Activated CD8-positive, alpha-beta memory T cell treated with anti-CD3 and anti-CD28 coated beads for 24 hours (primary cell): ENCODE data around the gene PLPP3.

ENCODE experiments used
- DNase-seq: peaks from one replicate; pipeline ENCODE4 v3.0.0-alpha.2; 2020

PLPP3 gene

DNA sequence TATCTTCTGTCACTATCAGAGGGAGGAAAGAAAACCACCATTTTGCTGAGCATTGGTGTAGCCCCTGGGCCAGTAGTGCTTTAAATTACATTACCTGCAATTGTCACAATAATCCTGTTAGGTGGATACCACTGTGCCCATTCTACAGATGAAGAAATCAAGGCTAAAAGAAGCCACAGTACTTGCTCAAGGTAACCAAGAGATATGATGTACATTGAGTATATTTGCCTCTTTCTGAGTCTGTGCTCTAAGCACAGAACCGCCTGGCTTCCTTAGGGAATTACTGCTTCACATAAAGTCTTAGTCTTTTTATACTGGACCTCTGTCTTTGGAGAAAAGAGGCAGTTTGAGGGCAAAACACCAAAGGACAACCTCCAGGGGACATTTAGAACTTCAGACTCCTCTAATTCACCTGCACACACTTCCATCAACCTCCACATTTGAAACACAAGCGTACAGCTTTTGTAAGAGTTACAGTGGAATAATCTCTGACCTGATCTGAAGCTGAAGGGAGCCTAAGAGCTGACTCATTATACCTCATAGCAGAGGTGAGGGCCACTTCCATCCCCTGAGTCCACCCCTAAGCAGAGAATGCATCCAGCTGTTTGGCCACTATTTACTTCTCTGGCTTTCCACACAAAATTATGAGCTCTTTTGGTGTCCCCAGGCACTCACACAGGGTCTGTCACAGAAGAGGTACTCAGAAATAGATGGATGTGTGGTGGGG is 61.8 kb downstream of the PLPP3 start:
- no peak for DNase-seq

DNA sequence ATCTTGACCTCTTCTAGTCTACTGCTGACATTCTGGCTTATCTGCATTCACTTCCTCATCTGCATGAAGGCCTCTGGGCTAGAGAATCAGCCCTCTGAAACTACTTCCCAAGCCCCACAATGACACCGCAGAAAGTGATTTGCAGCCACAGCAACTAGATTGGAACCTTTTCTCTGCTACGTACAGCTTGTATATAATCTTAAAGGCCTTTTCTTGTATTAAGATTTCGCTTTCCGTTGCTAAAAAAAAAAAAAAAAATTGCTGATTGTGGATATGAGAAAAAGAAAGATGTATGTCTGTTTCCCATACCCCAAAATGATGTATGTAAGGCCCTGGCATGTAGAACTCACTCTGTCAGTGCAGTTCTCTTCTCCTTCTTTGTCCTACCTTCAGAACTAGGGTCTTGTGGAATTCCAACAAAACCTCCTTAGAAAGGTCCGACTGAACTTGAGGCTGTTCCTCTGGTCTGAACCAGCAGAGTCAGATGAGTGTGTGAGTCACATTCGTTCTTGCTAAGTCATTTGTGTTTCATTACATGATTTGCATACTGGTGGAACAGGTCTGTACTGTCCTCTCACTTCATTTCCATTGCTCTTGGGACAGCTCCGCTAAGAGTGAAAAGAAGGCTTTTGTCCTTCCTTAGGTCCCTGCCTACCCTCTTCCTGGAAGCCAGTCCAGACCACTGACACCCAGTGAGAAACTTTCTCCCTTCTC is 62.7 kb downstream of the PLPP3 start:
- no peak for DNase-seq

DNA sequence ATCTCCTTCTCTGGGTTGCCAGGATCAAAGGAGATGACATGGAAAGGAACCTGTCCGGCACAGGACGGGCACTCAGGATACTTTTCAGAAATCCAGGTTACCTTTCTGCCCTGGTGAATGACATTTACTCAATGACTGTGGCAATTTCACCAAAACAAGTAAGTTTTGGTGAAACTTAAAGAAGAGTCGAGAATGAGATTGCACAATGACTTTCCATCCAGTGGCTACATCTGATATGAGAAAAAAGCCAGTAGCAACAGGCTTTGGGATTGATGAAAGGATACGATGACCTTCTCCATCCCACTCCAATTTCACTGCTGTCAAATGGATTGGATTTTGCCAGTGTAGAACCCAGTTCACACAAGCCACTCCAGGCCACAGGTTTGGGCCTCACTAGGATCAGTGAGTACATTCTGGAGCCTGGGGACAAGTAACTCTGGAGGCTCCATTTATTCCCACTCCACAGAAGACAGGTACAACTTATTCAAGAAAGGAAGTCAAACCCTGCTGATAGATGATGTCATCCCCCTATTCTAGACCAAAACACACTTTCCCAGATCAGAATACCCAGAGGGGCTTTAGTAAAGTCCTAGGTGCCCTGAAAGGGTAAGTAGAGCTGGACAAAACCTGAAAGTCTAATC is 63.3 kb downstream of the PLPP3 start:
- no peak for DNase-seq

DNA sequence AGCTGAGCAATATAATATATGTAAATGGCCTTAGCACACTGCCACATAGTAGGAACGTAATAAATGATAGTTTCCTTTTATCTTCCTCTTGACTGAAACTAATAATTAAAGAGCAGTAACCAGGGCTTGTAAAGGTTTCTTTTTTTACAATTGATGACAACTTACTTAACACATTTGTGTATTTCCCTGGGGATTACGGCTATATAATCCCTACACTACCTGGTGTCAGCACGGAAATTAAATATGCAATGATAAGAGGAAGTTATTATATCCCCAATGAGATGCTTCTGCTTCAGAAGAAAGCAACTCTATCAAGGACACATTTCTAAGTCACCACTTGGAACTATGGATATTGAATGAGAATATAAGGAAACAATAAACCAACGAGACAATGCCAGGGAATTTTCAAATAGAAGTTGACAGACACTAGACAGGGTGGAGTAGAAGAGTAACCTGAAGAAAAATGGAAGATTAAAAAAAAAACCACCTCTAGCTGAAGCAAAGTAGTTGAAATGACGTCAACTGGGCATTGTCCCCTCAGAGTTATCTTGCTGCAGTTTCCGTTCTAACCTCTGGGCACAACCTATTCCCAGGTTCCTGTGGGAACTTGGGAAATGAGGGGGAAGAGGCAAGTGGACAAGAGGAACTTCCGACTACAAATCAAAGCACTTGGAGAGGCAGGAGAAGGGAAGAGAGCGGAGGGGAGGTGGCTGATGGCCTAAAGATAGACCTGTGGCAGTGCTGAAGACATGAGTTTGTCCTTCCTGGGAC is 66.5 kb downstream of the PLPP3 start:
- no peak for DNase-seq

DNA sequence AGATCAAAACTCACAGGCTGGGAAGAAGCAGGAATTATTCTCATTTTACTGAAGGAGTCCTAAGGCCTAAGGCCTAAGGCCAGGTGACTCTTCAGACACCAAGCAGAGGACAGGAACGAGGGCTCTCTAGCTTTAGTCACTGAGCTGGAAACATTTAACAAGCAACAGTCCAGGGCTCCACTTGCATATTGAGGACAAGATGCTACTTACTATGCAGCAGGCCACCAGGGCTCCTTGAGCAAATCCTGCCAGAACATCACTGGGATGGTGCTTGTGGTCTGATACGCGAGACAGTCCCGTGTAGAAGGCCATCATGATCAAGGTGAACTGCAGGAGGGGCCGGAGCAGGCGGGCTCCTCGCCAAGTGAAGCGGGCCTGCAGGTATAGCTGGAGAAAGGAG is 67.6 kb downstream of the PLPP3 start:
- no peak for DNase-seq

DNA sequence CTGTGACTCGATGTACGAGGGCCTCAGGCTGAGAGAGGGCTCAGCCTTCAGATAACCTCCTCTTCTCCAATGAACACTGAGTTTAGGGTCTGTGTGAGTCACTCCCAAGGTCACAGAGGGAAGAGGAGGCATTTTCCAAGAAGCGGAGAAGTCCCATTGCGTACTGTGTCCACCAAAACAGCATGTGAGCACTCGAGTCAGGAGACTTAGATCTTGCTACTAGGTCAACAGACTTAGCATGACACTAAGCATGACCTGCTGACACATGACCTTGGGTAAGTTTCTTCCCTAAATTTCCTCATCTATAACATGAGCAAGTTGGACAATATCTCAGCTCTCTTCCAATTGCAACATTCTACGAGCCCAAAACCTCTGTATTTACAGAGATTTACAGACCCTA is 68.0 kb downstream of the PLPP3 start:
- no peak for DNase-seq

DNA sequence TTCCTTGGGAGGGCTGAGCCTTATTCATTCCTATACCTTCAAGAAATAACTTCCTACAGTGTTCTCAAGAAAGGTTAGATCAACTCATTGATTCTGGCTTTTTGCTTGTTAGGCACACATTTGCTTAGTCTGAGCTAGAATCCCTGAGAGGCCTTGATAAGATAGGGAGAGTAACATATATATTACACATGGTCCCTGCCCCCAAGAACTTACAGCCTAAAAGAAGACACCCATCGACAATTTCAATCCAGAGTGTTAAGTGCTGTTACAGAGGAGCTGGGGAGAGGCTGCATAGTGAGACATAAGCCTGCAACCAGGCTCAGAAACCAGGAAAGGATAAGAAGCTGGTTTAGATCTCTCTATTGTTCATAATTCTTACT is 68.7 kb downstream of the PLPP3 start:
- DNase-seq, result no peak

DNA sequence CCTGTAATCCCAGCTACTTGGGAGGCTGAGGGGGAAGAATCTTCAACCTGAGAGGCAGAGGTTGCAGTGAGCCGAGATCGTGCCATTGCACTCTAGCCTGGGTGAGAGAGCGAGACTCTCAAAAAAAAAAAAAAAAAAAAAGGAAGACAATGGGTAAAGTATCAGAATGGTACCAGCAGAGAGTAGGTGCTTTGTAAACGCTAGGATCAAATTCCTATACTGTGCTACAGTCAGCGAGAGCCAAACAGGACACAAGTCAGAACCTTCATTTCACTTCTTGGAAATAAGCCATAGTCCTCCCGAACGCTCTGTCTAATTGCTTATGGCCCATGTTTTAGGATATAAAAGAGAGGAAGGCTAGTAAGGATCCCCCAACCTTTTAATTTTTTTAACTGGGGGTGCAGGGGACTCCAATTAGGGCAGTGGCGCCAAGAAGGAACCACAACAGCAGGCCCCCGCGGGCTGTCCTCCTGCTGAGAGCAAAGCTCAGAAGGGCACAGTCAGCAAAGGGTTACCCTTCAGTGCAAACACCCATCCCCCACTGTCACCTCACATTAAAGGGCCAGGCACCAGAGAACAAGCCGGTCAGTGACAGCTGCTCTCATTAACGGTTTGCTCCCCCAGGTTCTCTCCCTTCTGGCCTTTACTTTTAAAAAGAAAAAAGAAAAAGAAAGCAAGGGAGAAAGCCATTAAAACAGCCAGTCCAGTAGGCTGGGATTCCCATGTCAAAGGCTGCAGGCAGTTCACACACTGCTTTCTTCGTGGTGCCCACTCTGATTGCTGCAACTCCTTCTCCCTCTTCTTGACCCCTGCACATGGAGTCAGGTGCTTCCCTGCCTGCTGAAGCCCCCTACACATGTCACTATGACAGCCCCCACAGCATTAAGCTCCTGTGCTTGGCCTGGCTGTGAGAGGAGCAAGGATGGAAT is 69.4 kb downstream of the PLPP3 start:
- no peak for DNase-seq

DNA sequence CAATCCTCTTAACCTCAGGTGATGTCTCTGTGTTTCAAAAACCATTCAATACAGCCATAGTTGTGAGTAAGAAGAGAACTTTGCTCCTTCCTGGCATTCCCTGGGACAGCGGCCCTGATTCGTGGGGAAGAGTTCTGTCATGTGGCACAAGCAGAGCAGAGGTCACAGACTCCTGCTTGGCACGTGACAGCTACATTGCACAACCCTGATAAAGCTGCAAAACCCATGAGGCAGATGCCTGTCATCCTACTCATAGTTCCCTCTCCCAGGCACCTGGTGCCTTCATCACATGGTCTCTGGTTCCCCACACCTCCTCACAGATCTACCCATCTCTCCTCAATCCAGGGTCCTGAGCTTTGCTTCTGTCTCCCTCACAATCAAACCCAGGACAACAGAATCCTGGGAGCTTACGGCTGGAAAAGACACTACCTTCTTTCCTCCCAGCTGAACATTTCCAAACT is 70.8 kb downstream of the PLPP3 start:
- DNase-seq, result no peak

DNA sequence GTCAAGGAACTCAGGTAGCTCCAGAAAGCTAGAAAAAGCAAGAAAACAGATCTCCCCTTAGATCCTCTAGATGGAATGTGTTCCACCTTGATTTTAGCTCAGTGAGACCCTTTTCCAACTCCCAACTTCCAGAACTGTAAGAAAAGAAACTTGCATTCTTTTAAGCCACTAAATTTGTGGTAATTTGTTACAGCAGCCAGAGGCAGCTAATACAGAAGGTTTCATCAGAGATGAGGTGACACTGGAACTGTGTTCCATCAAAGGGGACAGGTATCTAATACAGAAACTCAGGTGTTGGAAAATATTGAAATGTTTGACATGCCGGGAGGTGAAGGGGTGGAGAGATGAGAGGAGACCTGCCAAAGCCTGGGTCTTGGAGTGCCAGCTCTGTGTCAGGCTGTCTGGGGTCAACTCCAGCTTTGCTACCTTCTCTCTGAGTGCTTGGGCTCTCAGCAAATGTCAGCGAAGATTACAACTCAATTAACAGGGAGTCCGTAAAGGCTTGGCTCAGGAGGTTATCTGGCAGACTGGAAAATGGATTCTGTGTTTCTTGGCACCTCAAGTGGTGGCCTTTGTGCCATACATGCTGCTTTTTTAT is 71.3 kb downstream of the PLPP3 start:
- DNase-seq, result no peak

DNA sequence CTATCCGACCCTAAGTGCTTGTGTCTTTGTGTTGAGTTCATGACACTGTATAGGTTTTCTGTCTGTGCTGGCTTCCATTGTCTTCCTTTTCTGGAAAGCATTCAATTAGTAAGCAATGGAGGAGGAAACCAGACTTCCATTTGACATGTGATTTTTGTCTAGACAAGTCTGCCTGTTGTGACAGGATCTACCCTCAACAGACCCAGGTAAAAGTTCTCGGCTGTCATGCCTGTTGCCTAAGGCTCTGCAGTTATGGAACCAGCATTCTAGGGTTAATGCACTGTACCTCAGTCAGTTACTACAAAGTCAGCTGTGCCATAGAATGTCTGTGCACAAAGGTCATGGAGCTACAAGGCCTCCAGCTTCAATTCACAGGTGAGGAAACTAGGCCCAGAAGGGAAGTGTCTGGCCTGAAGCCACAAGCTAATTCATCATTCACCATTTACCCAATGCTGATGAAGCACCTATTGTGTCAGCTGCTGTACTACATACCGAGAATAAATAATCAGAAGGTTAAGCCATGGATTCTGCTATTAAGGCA is 72.3 kb downstream of the PLPP3 start:
- no peak for DNase-seq

DNA sequence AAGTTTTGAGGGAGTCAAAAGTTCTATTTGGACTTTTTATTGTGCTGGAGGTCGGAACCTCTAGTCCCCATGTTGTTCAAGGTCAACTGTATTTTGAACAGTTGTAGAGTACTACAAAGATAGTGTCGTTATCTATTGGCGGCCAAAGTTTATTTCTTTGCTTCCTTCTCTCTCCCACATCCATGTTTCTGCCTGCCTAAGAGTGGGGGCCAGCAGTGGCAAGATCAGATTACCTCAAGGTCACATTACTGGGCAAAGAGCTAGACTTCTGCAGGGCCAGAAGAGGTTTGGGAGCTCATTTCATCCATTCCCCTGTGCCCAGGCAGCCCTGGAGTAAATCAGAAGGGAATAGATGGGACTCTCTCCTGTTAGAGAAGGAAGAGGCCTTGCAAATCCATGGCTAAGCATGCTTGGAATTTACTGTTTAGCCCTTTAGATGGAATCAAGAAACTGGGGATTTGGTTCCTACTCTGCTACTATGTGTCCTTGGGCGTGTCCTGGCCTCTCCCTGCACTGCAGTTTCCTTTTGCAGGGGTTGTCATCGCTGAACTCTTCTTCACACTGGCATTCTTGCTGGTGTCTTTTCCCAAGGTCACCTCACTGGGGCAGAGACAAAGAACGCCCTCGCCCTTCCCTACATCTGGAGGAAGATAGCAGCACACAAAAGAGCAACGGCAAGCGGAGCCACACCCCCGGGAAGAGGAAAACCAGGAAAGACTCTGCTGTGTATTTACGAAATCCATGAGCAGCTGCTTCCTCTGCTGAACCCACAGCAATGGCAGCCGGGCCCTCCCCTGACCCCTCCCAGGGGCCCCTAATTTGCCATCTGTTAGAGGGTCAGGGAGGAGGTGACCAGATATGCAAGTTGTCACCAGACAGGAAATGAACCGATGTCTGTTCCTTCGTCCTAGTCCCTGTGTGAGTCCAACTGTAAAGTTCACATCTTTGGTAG is 73.3 kb downstream of the PLPP3 start:
- no peak for DNase-seq

DNA sequence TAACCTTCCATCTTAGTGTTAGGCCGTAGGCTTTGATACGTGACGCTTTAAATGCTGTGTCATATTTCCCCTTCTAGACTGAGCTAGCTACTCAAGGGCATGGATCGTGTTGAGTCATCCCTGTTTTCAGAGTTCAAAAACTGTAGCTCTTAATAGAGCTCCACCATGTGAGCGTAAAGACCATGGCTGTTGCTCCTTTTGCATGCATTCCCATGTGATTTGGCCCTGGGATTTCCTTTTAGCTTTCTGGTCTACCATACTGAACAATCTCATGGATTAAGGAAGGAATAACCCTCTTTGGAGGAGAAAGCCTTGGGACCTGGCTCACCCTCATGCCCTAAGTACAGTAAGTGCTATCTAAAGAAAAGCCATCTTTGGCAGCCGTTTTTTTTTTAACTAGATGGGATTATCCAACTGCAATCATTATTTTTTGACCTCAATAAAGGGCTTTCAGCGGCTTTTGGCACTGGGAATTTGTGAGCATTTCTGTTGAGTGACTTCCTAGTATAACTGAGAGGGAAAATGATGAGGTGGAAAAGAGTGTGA is 76.6 kb downstream of the PLPP3 start:
- DNase-seq, result no peak

DNA sequence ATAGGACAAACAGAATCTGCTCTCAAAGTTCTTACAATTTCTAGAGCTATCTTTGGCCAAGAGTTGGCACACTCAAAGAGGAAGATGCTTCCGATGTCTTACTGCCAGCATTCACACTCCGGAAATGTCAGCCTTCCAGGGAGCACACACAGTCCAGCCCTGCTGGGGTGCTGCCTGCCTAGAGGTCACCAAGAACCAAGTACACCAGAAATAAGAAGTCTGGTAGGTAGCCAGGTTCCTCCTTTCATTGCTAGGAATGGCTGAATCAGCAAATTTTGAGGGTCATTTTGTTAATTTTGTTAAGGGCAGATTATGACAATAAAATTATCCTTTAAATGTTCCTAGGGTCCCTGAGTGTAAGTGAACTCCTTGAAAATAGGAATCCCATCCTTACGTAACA is 77.5 kb downstream of the PLPP3 start:
- no peak for DNase-seq

DNA sequence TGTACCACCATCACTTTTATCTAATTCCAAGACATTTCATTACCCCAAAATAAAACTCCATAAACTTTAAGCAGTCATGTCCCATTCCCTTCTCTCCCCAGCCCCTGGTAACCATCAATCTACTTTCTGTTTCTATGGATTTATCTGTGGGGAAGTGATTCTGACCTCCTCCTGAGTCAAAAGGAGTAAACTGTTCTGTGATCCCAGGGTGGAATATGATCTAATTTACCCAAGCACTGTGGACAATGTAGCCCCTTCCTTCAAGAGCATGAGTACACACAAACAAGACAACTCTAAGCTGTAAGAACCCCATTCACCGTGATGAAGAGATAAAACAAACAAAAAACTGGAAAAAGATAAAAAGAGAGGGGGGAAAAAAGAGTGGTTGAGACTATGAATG is 77.9 kb downstream of the PLPP3 start:
- DNase-seq, result no peak

DNA sequence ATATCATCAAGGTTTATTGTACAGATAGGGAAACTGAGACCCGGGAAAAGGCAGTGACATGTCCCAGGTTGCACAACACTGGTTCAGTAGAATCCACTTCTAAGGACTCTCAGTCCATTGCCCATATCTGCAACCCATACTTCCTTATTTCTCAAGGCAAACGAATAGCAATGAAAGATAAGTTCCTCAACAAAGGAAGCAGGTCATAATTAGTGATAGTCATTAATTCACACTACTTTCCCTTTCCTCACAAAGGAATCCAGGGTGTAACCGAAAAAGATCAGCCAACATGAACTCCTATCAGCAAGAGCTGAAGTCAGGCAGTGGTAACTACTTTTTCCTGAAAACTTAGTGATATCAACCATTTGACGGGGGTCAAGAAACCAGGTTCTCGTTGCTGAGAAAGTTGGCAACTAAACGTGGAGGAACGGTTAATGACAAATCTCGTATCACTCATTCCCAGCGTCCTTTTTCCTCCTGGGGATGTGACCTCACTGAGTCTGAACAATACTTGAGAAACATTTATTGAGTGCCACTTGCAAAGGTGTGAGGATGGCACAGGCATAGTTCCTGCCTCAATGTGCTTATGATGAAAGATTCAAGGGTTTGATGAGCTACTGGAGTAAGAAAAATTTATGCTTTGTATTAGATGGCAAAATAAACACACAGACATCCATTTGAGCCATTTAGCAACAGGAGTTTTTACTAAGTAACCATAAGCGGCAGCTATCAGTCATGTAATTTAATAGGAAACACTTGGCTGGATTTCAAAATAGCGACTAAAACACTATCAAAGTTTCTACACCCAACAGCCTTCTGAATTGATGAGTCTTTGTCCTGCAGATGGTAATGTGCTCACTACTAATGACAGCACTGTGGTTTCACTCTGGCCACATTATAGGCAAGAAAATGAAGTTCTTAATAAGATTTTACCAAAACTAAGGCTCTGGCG is 82.3 kb downstream of the PLPP3 start:
- no peak for DNase-seq

DNA sequence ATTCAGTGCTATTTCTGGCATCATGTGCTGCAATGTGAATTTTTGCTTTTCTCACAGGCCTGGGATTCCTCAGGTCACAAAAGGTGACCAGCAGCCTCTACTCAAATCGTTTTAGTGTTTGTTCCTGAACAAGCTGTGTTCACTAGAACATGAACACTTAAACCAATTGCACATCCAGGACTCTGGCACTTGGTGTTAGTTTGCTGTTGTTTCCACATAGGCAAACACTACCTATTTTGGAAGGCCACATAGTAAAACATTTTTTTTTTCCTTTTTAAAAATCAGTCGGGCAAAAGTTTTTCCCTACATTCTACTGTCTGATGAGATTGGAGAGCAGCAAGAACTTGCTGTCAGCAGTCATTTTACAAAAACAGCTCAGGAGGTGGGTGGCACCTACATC is 83.2 kb downstream of the PLPP3 start:
- no peak for DNase-seq

DNA sequence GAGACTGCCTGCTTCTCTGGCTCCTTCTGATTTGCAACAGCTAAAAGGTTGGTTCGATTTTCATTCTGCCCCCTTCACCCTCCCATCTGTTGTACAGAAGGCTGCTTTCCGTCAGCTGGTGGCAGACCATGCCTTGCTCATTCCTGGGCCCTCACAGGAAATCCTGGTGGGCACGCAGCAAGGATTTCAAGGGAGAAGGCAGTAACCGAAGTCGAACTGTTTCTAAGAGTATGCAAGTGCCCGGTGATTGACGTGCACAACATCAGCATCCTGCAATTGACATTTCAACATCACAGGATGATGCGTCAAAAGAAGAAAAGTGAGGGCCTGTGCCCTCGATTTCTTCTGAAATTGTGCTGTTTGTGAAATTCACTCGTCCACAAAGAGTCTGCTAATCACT is 83.8 kb downstream of the PLPP3 start:
- DNase-seq, result no peak

DNA sequence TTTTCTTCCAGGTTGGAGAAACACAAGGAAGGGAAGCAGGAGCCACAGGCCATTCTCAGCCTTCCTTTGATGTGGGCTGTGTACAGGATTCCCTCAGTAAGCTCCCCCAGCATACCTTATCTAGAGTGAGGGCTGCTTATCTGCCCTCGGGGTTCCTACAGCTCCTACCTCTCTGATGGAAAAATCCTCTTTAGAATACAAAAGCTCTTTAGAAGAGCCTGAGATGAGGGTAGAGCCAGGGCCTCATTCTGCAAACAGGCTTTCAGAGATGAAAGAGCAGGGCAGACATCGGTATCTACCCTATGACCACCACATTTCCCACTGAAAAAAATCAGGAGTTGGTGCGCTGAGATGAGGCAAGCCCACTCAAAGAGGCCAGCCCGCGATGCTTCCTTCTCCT is 85.1 kb downstream of the PLPP3 start:
- no peak for DNase-seq
